HepG2 (cell line): ENCODE data around the gene ENPP7. TPM values are rescaled to one million over a fixed set of nuclear protein-coding genes. Genes with fewer than 3 reads are reported as not detected.

Experiments used
- ATAC-seq: fragments of 200-7000 bp; cut with Tn5 transposase; 3 replicates; pipeline ENCODE4 v1.9.1; 2020; ENCODE audit warnings: mild to moderate bottlenecking, moderate library complexity
- BruUV-seq: library from RNA; stranded (reverse); fragments of 400-500 nt; replicated peaks from 2 replicates; lab custom pipeline; 2021; lab: Mats Ljungman, UMichigan
- CTCF ChIA-PET: fragments of 300-600 bp; formaldehyde crosslinking; extraction: SDS; loops from one replicate; lab custom pipeline; 2021; ENCODE audit warnings: low total read pairs, inconsistent platforms, low intra/inter-chr PET ratio; lab: Yijun Ruan, JAX
- POLR2A ChIA-PET: fragments of 350-600 bp; sonication (Branson Sonifier 250); formaldehyde crosslinking; loops from one replicate; lab custom pipeline; 2020; ENCODE audit warnings: antibody characterized with exemption, inconsistent platforms; lab: Yijun Ruan, JAX
- DNase-seq: peaks from one replicate; pipeline ENCODE4 v3.0.0-alpha.2; 2015; ENCODE audit warnings: low spot score
- FAIRE-seq: peaks from 3 replicates; lab custom pipeline; 2011; peaks lifted over from hg19 to GRCh38; lab: Jason Lieb, UNC
- H2AFZ ChIP-seq: one replicate; pipeline ENCODE4 v1.6.1; 2011; ENCODE audit warnings: low read length, inconsistent platforms
- H3K27ac ChIP-seq: fragments of 300-600 bp; 3 replicates; pipeline ENCODE4 v1.8.0; 2011; ENCODE audit warnings: mixed run types, mild to moderate bottlenecking, mixed read lengths, low read length, inconsistent platforms; ENCODE audit not compliant: insufficient read depth; ENCODE audit errors: extremely low read length
- H3K27me3 ChIP-seq, 2 experiments: fragments of 200-600 bp in 1 of 2; 2 replicates in 1 of 2; 3 replicates in 1 of 2; pipeline versions ENCODE4 v1.6.0 to v1.8.0; 2011; ENCODE audit warnings: low read length in 2 of 2, mild to moderate bottlenecking in 2 of 2, moderate library complexity in 2 of 2, inconsistent platforms in 1 of 2; ENCODE audit not compliant: insufficient read depth in 2 of 2, control insufficient read depth in 1 of 2
- H3K36me3 ChIP-seq, 2 experiments: fragments of 200-600 bp in 1 of 2; replicated peaks in 1 of 2; 2 replicates in 1 of 2; 3 replicates in 1 of 2; pipeline versions ENCODE4 v1.5.1 to v1.8.0; 2011; ENCODE audit warnings: low read length in 2 of 2, inconsistent platforms in 1 of 2; ENCODE audit not compliant: insufficient read depth in 2 of 2, control insufficient read depth in 1 of 2
- H3K4me1 ChIP-seq: 2 replicates; pipeline ENCODE4 v1.5.1; 2012; ENCODE audit warnings: low read length, inconsistent platforms; ENCODE audit not compliant: insufficient read depth
- H3K4me2 ChIP-seq: 2 replicates; pipeline ENCODE4 v1.6.0; 2011; ENCODE audit warnings: low read depth, low read length, inconsistent platforms
- H3K4me3 ChIP-seq, 3 experiments: fragments of 200-600 bp in 1 of 3; sonication (generic), shearing (Covaris generic) in 1 of 3; replicated peaks in 1 of 3; 2 replicates each; pipeline ENCODE4 v1.5.1; 2011 to 2016; ENCODE audit warnings: low read length in 3 of 3, inconsistent platforms in 2 of 3, low read depth in 2 of 3, mild to moderate bottlenecking in 2 of 3, control low read depth in 1 of 3, mixed read lengths in 1 of 3; ENCODE audit not compliant: insufficient read depth in 1 of 3
- H3K79me2 ChIP-seq: one replicate; pipeline ENCODE4 v1.6.1; 2011; ENCODE audit warnings: low read length, inconsistent platforms; ENCODE audit not compliant: insufficient read depth
- H3K9ac ChIP-seq: 2 replicates; pipeline ENCODE4 v1.6.0; 2011; ENCODE audit warnings: mild to moderate bottlenecking, low read depth, low read length, inconsistent platforms; ENCODE audit not compliant: insufficient read depth
- H3K9me3 ChIP-seq: 2 replicates; pipeline ENCODE4 v1.5.1; 2012; ENCODE audit warnings: mild to moderate bottlenecking, low read length
- H4K20me1 ChIP-seq: 2 replicates; pipeline ENCODE4 v1.6.0; 2011; ENCODE audit warnings: inconsistent platforms, mild to moderate bottlenecking, low read length, moderate library complexity; ENCODE audit not compliant: insufficient read depth
- AGO2 ChIP-seq: fragments of 200-400 bp; formaldehyde crosslinking; optimal IDR thresholded peaks from 2 replicates; pipeline ENCODE3; 2017; ENCODE audit warnings: mild to moderate bottlenecking, low read depth, low read length, moderate library complexity
- E2F5 ChIP-seq: sonication (generic); formaldehyde crosslinking; conservative IDR thresholded peaks from 2 replicates; pipeline ENCODE4 v1.4.0; 2020; ENCODE audit warnings: missing genetic modification reagents
- EHMT2 ChIP-seq: fragments of 200-600 bp; sonication (generic); IDR thresholded peaks from 2 replicates; pipeline ENCODE4 v1.7.0; 2017; ENCODE audit warnings: antibody characterized with exemption, low read depth, low read length, borderline replicate concordance
- HNF4A ChIP-seq: sonication (generic); formaldehyde crosslinking; IDR thresholded peaks from 2 replicates; pipeline ENCODE4 v1.4.0; 2020; ENCODE audit warnings: missing genetic modification reagents
- HNRNPLL ChIP-seq: fragments of 200-400 bp; formaldehyde crosslinking; IDR thresholded peaks from 2 replicates; pipeline ENCODE4 v1.6.1; 2017; ENCODE audit warnings: mild to moderate bottlenecking, low read depth, low read length; ENCODE audit not compliant: poor library complexity, severe bottlenecking
- MXD1 ChIP-seq: sonication (generic); formaldehyde crosslinking; IDR thresholded peaks from 2 replicates; pipeline ENCODE4 v1.4.0; 2020; ENCODE audit warnings: mild to moderate bottlenecking, missing genetic modification reagents
- NFYB ChIP-seq: sonication (generic); formaldehyde crosslinking; IDR thresholded peaks from 2 replicates; pipeline ENCODE4 v1.4.0; 2020; ENCODE audit warnings: missing genetic modification reagents
- ONECUT2 ChIP-seq: sonication (generic); formaldehyde crosslinking; IDR thresholded peaks from 2 replicates; pipeline ENCODE4 v1.4.0; 2020; ENCODE audit warnings: missing genetic modification reagents
- PAF1 ChIP-seq: IDR thresholded peaks from 2 replicates; pipeline ENCODE4 v1.6.1; 2016; ENCODE audit warnings: missing genetic modification reagents, missing compliant biosample characterization
- PITX1 ChIP-seq: sonication (generic); formaldehyde crosslinking; IDR thresholded peaks from 2 replicates; pipeline ENCODE4 v1.5.1; 2020; ENCODE audit warnings: mild to moderate bottlenecking, missing genetic modification reagents
- POLR2A ChIP-seq, 2 experiments: IDR thresholded peaks; 2 replicates each; pipeline ENCODE4 v1.6.1; 2011; ENCODE audit warnings: low read depth in 2 of 2, low read length in 2 of 2, mild to moderate bottlenecking in 1 of 2, moderate library complexity in 1 of 2; ENCODE audit not compliant: insufficient read depth in 1 of 2
- POLR2G ChIP-seq: fragments of 200-400 bp; formaldehyde crosslinking; IDR thresholded peaks from 2 replicates; pipeline ENCODE4 v1.6.1; 2018; ENCODE audit warnings: mild to moderate bottlenecking, low read depth, low read length, moderate library complexity
- RBFOX2 ChIP-seq: fragments of 200-400 bp; formaldehyde crosslinking; IDR thresholded peaks from 2 replicates; pipeline ENCODE4 v1.6.1; 2017; ENCODE audit warnings: low read depth, mild to moderate bottlenecking, low read length
- RXRA ChIP-seq: sonication (generic); formaldehyde crosslinking; IDR thresholded peaks from 2 replicates; pipeline ENCODE4 v1.5.1; 2020; ENCODE audit warnings: missing genetic modification reagents
- SRY ChIP-seq: sonication (generic); formaldehyde crosslinking; IDR thresholded peaks from 2 replicates; pipeline ENCODE4 v1.8.0; 2022; ENCODE audit warnings: mild to moderate bottlenecking, missing genetic modification reagents
- ZBTB7A ChIP-seq: sonication (generic); formaldehyde crosslinking; IDR thresholded peaks from 2 replicates; pipeline ENCODE4 v1.8.0; 2022; ENCODE audit warnings: mild to moderate bottlenecking, missing genetic modification reagents
- ZNF230 ChIP-seq: sonication (generic); formaldehyde crosslinking; IDR thresholded peaks from 2 replicates; pipeline ENCODE4 v1.4.0; 2020; ENCODE audit warnings: mild to moderate bottlenecking, missing genetic modification reagents
- ZNF430 ChIP-seq: sonication (generic); formaldehyde crosslinking; IDR thresholded peaks from 2 replicates; pipeline ENCODE4 v1.9.0; 2021; ENCODE audit warnings: mild to moderate bottlenecking, missing genetic modification reagents
- ZNF563 ChIP-seq: sonication (generic); formaldehyde crosslinking; IDR thresholded peaks from 2 replicates; pipeline ENCODE4 v1.8.0; 2022; ENCODE audit warnings: mild to moderate bottlenecking, moderate library complexity, missing genetic modification reagents
- ZNF670 ChIP-seq: sonication (generic); formaldehyde crosslinking; IDR thresholded peaks from 2 replicates; pipeline ENCODE4 v1.8.0; 2022; ENCODE audit warnings: mild to moderate bottlenecking, missing genetic modification reagents, borderline replicate concordance
- ZNF724P ChIP-seq: sonication (generic); formaldehyde crosslinking; IDR thresholded peaks from 2 replicates; pipeline ENCODE4 v1.8.0; 2022; ENCODE audit warnings: missing genetic modification reagents, borderline replicate concordance
- ZNF740 ChIP-seq: sonication (generic); formaldehyde crosslinking; IDR thresholded peaks from 2 replicates; pipeline ENCODE4 v1.4.0; 2020; ENCODE audit warnings: missing genetic modification reagents
- ZNF761 ChIP-seq: sonication (generic); formaldehyde crosslinking; conservative IDR thresholded peaks from 2 replicates; pipeline ENCODE4 v1.4.0; 2020; ENCODE audit warnings: mild to moderate bottlenecking, missing genetic modification reagents
- ZNF768 ChIP-seq: sonication (generic); formaldehyde crosslinking; IDR thresholded peaks from 2 replicates; pipeline ENCODE4 v1.4.0; 2020; ENCODE audit warnings: missing genetic modification reagents
- ZNF841 ChIP-seq: sonication (generic); formaldehyde crosslinking; IDR thresholded peaks from 2 replicates; pipeline ENCODE4 v1.8.1; 2023; ENCODE audit warnings: missing genetic modification reagents, borderline replicate concordance
- ZNF891 ChIP-seq: sonication (generic); formaldehyde crosslinking; IDR thresholded peaks from 2 replicates; pipeline ENCODE4 v1.5.0; 2020; ENCODE audit warnings: mild to moderate bottlenecking, missing genetic modification reagents
- WGBS: methylation state at CpG from one replicate; pipeline ENCODE4 v1.1.6; 2017; ENCODE audit warnings: low lambda C conversion rate; 5-methylcytosine and 5-hydroxymethylcytosine counted together
- in situ Hi-C: cut with HindIII; loops from 2 replicates; pipeline ENCODE4 v1.10.0; 2017; ENCODE audit warnings: low pct_unique_long_range_greater_than_20kb; ENCODE audit not compliant: extremely low pct_ligation_motif_present
- intact Hi-C: fragments of 100-400 bp; cut with micrococcal nuclease; formaldehyde crosslinking; loops from one replicate; pipeline ENCODE4 v1.10.0; 2022; ENCODE audit not compliant: unreplicated experiment
- polyA plus RNA-seq, 8 experiments: library from polyadenylated mRNA; depleted of rRNA in 3 of 8; stranded (reverse) in 7 of 8; unstranded in 1 of 8; fragments of >200 nt; fragmentation: Illumina TruSeq in 4 of 8; extraction: Trizol in 4 of 8; gene quantifications; 2 replicates each; pipeline versions ENCODE4 v1.2.1 to v1.2.3, GENCODE V29; 2011 to 2016; ENCODE audit warnings: low read depth in 4 of 8, missing spikeins in 1 of 8, mixed read lengths in 1 of 8; ENCODE audit not compliant: insufficient read depth in 1 of 8
- total RNA-seq, 5 experiments: library from RNA; depleted of rRNA; stranded (reverse); fragments of >200 nt; fragmentation: Illumina TruSeq; extraction: Trizol; gene quantifications; 2 replicates each; pipeline ENCODE4 v1.2.3, GENCODE V29; 2016; ENCODE audit warnings: low read depth in 1 of 5

ENPP7 gene
- total and polyA plus RNA-seq, 2 of the 13 experiments (the other 11 are each of a cell fraction or from before 2014, with no cell fraction given) = 1.1 to 2.2 TPM

GRCh38 chr17:79737046-79737921 lies 6.5 kb downstream of the ENPP7 start:
- POLR2A ChIA-PET = no interaction called here
- in situ Hi-C loops = no loop called here
- TF ChIP-seq NFYB (CRISPR knock-in tag) (no peak), ZNF430 (CRISPR knock-in tag) (no peak), ONECUT2 (CRISPR knock-in tag) (no peak), POLR2A (IDR thresholded peaks at IDR 0.05; ENCODE audit: insufficient read depth in 1 of 2, low read depth in 2 of 2, low read length in 2 of 2) (no peak), RXRA (CRISPR knock-in tag) (no peak; the same call in 1 of the 2 replicates), AGO2 (peak; percentile 21), ZBTB7A (CRISPR knock-in tag) (peak; percentile 70; the same call in 1 of the 2 replicates), ZNF724P (CRISPR knock-in tag) (no peak), POLR2G (no peak), HNF4A (CRISPR knock-in tag) (no peak), RBFOX2 (peak; percentile 26; the same call in 1 of the 2 replicates), HNRNPLL (peak; percentile 23), ZNF761 (CRISPR knock-in tag) (no peak), ZNF768 (CRISPR knock-in tag) (peak; percentile 40; the same call in 1 of the 2 replicates), EHMT2 (no peak), ZNF891 (no peak), ZNF841 (no peak), SRY (no peak), ZNF740 (CRISPR knock-in tag) (no peak), ZNF563 (CRISPR knock-in tag) (0 out of 2 replicates have a peak, but pooled peaks have one; percentile 15), ZNF230 (CRISPR knock-in tag) (no peak), E2F5 (CRISPR knock-in tag) (no peak), PAF1 (CRISPR knock-in tag) (no peak), ZNF670 (CRISPR knock-in tag) (no peak), PITX1 (CRISPR knock-in tag) (0 out of 2 replicates have a peak, but pooled peaks have one; percentile 13), MXD1 (CRISPR knock-in tag) (no peak)

More at GRCh38 chr17:79737046-79737921, 6.5 kb downstream of the ENPP7 start:
- BruUV-seq = no TSS peak
- H3K9me3 ChIP-seq = no peaks in the 10 kb centered on the region
- H3K4me2 ChIP-seq = peak overlapping the region; percentile 71
- H3K79me2 ChIP-seq = no peaks in the 10 kb centered on the region
- no peaks in the 10 kb centered on the region for H3K36me3 ChIP-seq
- ATAC-seq = no peak
- no peak overlapping the region for H3K27ac ChIP-seq
- H3K9ac ChIP-seq = no peak overlapping the region
- H3K27me3 ChIP-seq = peaks cover 4 to 7% of the 10 kb centered on the region in 2 experiments; a peak in 3 of 5 replicates
- no peak for FAIRE-seq
- no peak overlapping the region for H3K4me3 ChIP-seq
- intact Hi-C loops = no loop called here
- CTCF ChIA-PET = no interaction called here
- H2AFZ ChIP-seq = no peak overlapping the region
- no peaks in the 10 kb centered on the region for H4K20me1 ChIP-seq
- no peak for DNase-seq
- peaks cover 62% of the 10 kb centered on the region for H3K4me1 ChIP-seq
- 82% methylated on average over 26 of the region's 30 CpGs for WGBS
